H9 (cell line): ENCODE measurements around the gene SLC23A2. TPM values are rescaled to one million over a fixed set of nuclear protein-coding genes. Genes with fewer than 3 reads are reported as not detected.

Experiments
- DNase-seq: peaks from one replicate; pipeline ENCODE4 v3.0.0-alpha.2; 2017
- H2AFZ ChIP-seq: one replicate; pipeline ENCODE4 v1.6.1; 2013; ENCODE audit warnings: mild to moderate bottlenecking, low read length, control low read depth, moderate library complexity
- H2AK5ac ChIP-seq: 2 replicates; pipeline ENCODE4 v1.6.1; 2013; ENCODE audit warnings: low read length, control low read depth, mixed read lengths; ENCODE audit not compliant: insufficient read length
- H2BK120ac ChIP-seq: one replicate; pipeline ENCODE4 v1.6.1; 2013; ENCODE audit warnings: low read depth, mild to moderate bottlenecking, low read length, control low read depth, inconsistent platforms; ENCODE audit not compliant: poor library complexity, severe bottlenecking
- H2BK12ac ChIP-seq: 2 replicates; pipeline ENCODE4 v1.6.1; 2013; ENCODE audit warnings: low read length, control low read depth, mixed read lengths, low read depth; ENCODE audit not compliant: insufficient read length
- H2BK15ac ChIP-seq: 2 replicates; pipeline ENCODE4 v1.6.1; 2013; ENCODE audit warnings: low read depth, low read length, control low read depth
- H2BK20ac ChIP-seq: one replicate; pipeline ENCODE4 v1.6.1; 2013; ENCODE audit warnings: low read depth, mild to moderate bottlenecking, low read length, control low read depth, inconsistent platforms; ENCODE audit not compliant: poor library complexity, severe bottlenecking
- H2BK5ac ChIP-seq: 2 replicates; pipeline ENCODE4 v1.6.1; 2013; ENCODE audit warnings: low read length, control low read depth, mixed read lengths; ENCODE audit not compliant: insufficient read length
- H3K14ac ChIP-seq: 2 replicates; pipeline ENCODE4 v1.6.1; 2013; ENCODE audit warnings: low read length, control low read depth; ENCODE audit not compliant: insufficient read depth
- H3K18ac ChIP-seq: 2 replicates; pipeline ENCODE4 v1.6.1; 2013; ENCODE audit warnings: low read depth, mild to moderate bottlenecking, mixed read lengths, low read length, control low read depth; ENCODE audit not compliant: insufficient read length
- H3K23ac ChIP-seq: 2 replicates; pipeline ENCODE4 v1.6.1; 2013; ENCODE audit warnings: low read length, control low read depth, mixed read lengths, low read depth; ENCODE audit not compliant: insufficient read length
- H3K23me2 ChIP-seq: 2 replicates; pipeline ENCODE4 v1.6.1; 2013; ENCODE audit warnings: low read depth, mild to moderate bottlenecking, mixed read lengths, low read length, control low read depth; ENCODE audit not compliant: insufficient read length, poor library complexity, severe bottlenecking
- H3K27ac ChIP-seq: 2 replicates; pipeline ENCODE4 v1.5.1; 2013; ENCODE audit warnings: low read length, control low read depth, mixed read lengths, low read depth; ENCODE audit not compliant: insufficient read length
- H3K27me3 ChIP-seq: 2 replicates; pipeline ENCODE4 v1.6.1; 2013; ENCODE audit warnings: low read length, control low read depth, inconsistent platforms; ENCODE audit not compliant: insufficient read depth
- H3K4ac ChIP-seq: 2 replicates; pipeline ENCODE4 v1.6.1; 2013; ENCODE audit warnings: low read depth, mild to moderate bottlenecking, control low read depth, inconsistent platforms, low read length, moderate library complexity
- H3K4me1 ChIP-seq: 2 replicates; pipeline ENCODE4 v1.6.1; 2013; ENCODE audit warnings: low read length, control low read depth, inconsistent platforms; ENCODE audit not compliant: insufficient read depth
- H3K4me2 ChIP-seq: 2 replicates; pipeline ENCODE4 v1.6.1; 2013; ENCODE audit warnings: low read length, control low read depth, mixed read lengths; ENCODE audit not compliant: insufficient read length, insufficient read depth
- H3K56ac ChIP-seq: 2 replicates; pipeline ENCODE4 v1.6.1; 2013; ENCODE audit warnings: low read depth, mild to moderate bottlenecking, mixed read lengths, low read length, control low read depth; ENCODE audit not compliant: insufficient read length
- H3K79me1 ChIP-seq: 2 replicates; pipeline ENCODE4 v1.6.1; 2013; ENCODE audit warnings: low read depth, mild to moderate bottlenecking, moderate library complexity, low read length, control low read depth, inconsistent platforms; ENCODE audit not compliant: insufficient read depth, poor library complexity, severe bottlenecking
- H3K79me2 ChIP-seq: 2 replicates; pipeline ENCODE4 v1.6.1; 2013; ENCODE audit warnings: low read length, control low read depth, inconsistent platforms; ENCODE audit not compliant: insufficient read depth
- H3K9ac ChIP-seq: 2 replicates; pipeline ENCODE4 v1.6.1; 2013; ENCODE audit warnings: low read length, control low read depth, mixed read lengths; ENCODE audit not compliant: insufficient read length; ENCODE audit errors: extremely low read depth
- H3K9me3 ChIP-seq: one replicate; pipeline ENCODE4 v1.6.1; 2013; ENCODE audit warnings: low read depth, low read length, inconsistent platforms; ENCODE audit not compliant: control insufficient read depth
- H3T11ph ChIP-seq: one replicate; pipeline ENCODE4 v1.6.1; 2013; ENCODE audit warnings: mild to moderate bottlenecking, low read length, control low read depth, inconsistent platforms
- H4K20me1 ChIP-seq: one replicate; pipeline ENCODE4 v1.6.1; 2013; ENCODE audit not compliant: control insufficient read depth, insufficient read length, insufficient read depth
- H4K5ac ChIP-seq: 2 replicates; pipeline ENCODE4 v1.6.1; 2013; ENCODE audit warnings: low read depth, mild to moderate bottlenecking, mixed read lengths, low read length, control low read depth; ENCODE audit not compliant: insufficient read length
- H4K8ac ChIP-seq: replicated peaks from 2 replicates; pipeline ENCODE4 v1.6.1; 2013; ENCODE audit warnings: low read length, control low read depth, mixed read lengths, low read depth; ENCODE audit not compliant: insufficient read length
- H4K91ac ChIP-seq: 2 replicates; pipeline ENCODE4 v1.6.1; 2013; ENCODE audit warnings: low read depth, mild to moderate bottlenecking, moderate library complexity, mixed read lengths, low read length, control low read depth; ENCODE audit not compliant: insufficient read length
- H3K27ac Mint-ChIP-seq, 3 experiments: 2 replicates in 2 of 3; 3 replicates in 1 of 3; pipeline ENCODE4 v1.8.0; 2020 to 2021; ENCODE audit warnings: mixed read lengths in 3 of 3, mild to moderate bottlenecking in 1 of 3, moderate library complexity in 1 of 3
- H3K27me3 Mint-ChIP-seq: 2 replicates; pipeline ENCODE4 v1.8.0; 2021; ENCODE audit warnings: low read depth, mild to moderate bottlenecking, moderate library complexity, mixed read lengths
- H3K36me3 Mint-ChIP-seq, 3 experiments: 2 replicates in 2 of 3; 3 replicates in 1 of 3; pipeline ENCODE4 v1.8.0; 2020 to 2021; ENCODE audit warnings: low read depth in 3 of 3, mixed read lengths in 3 of 3; ENCODE audit not compliant: insufficient read depth in 1 of 3
- H3K4me1 Mint-ChIP-seq, 2 experiments: 2 replicates each; pipeline ENCODE4 v1.8.0; 2020; ENCODE audit warnings: mixed read lengths in 2 of 2
- H3K4me3 Mint-ChIP-seq, 2 experiments: 2 replicates in 1 of 2; 3 replicates in 1 of 2; pipeline ENCODE4 v1.8.0; 2020 to 2021; ENCODE audit warnings: mild to moderate bottlenecking in 2 of 2, mixed read lengths in 2 of 2, moderate library complexity in 1 of 2
- H3K9me3 Mint-ChIP-seq, 2 experiments: 2 replicates in 1 of 2; 3 replicates in 1 of 2; pipeline ENCODE4 v1.8.0; 2020; ENCODE audit warnings: mild to moderate bottlenecking in 2 of 2, mixed read lengths in 2 of 2, moderate library complexity in 1 of 2
- WGBS: extraction: QIAGEN DNeasy Blood & Tissue Kit; methylation state at CpG from one replicate; pipeline ENCODE4 v1.1.7; 2013; ENCODE audit warnings: missing lambda C conversion rate, low lambda C conversion rate, mixed read lengths; ENCODE audit not compliant: insufficient read length; ENCODE audit errors: extremely low coverage; 5-methylcytosine and 5-hydroxymethylcytosine counted together
- total RNA-seq: library from RNA; stranded (reverse); gene quantifications from 2 replicates; pipeline ENCODE4 v1.2.1, GENCODE V29; 2021
- TF ChIP-seq, protein P1 (sequence below): fragments of 200-600 bp; sonication (generic); conservative IDR thresholded peaks from 3 replicates; pipeline ENCODE4 v1.8.0; 2021; ENCODE audit warnings: antibody characterized with exemption, mild to moderate bottlenecking

SLC23A2 gene
- total RNA-seq, 1 experiment from 2014 or later, result 16.5 TPM

GRCh38 chr20:4920655-4921054 is 80.7 kb downstream of the SLC23A2 start:
- Histone ChIP-seq H3K27ac (no peak overlapping the region), H3K27me3 (no peaks in the 10 kb centered on the region), H2BK12ac (no peak overlapping the region), H3K56ac (no peak overlapping the region), H4K5ac (no peak overlapping the region), H3K23ac (no peak overlapping the region), H4K91ac (no peak overlapping the region), H3K4me2 (no peak overlapping the region), H2BK120ac (no peak overlapping the region), H3K79me1 (no peaks in the 10 kb centered on the region), H3K9me3 (no peaks in the 10 kb centered on the region), H3K18ac (no peak overlapping the region), H2AFZ (no peak overlapping the region), H3K23me2 (no peaks in the 10 kb centered on the region), H2BK15ac (no peak overlapping the region), H2AK5ac (no peak overlapping the region), H3K4ac (no peak overlapping the region), H3K4me1 (peaks cover 3% of the 10 kb centered on the region; the same call in 1 of the 2 replicates), H3K79me2 (no peaks in the 10 kb centered on the region), H3T11ph (no peak overlapping the region), H4K8ac (no peak overlapping the region), H2BK5ac (no peak overlapping the region), H4K20me1 (no peaks in the 10 kb centered on the region), H3K14ac (no peak overlapping the region), H2BK20ac (no peak overlapping the region), H3K9ac (no peak overlapping the region)
- Mint-ChIP-seq H3K27me3 (no peaks in the 10 kb centered on the region), H3K4me1 (peaks cover 25 to 30% of the 10 kb centered on the region in 2 experiments), H3K27ac (no peak overlapping the region), H3K4me3 (no peak overlapping the region), H3K36me3 (no peaks in the 10 kb centered on the region; a peak in 2 of 7 replicates), H3K9me3 (no peaks in the 10 kb centered on the region)
- TF ChIP-seq, protein P1, sequence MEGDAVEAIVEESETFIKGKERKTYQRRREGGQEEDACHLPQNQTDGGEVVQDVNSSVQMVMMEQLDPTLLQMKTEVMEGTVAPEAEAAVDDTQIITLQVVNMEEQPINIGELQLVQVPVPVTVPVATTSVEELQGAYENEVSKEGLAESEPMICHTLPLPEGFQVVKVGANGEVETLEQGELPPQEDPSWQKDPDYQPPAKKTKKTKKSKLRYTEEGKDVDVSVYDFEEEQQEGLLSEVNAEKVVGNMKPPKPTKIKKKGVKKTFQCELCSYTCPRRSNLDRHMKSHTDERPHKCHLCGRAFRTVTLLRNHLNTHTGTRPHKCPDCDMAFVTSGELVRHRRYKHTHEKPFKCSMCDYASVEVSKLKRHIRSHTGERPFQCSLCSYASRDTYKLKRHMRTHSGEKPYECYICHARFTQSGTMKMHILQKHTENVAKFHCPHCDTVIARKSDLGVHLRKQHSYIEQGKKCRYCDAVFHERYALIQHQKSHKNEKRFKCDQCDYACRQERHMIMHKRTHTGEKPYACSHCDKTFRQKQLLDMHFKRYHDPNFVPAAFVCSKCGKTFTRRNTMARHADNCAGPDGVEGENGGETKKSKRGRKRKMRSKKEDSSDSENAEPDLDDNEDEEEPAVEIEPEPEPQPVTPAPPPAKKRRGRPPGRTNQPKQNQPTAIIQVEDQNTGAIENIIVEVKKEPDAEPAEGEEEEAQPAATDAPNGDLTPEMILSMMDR, result no peak
- no CpG with 5 or more reads among the region's 3 CpGs for WGBS
- no peak for DNase-seq
